IPS DF 6.9 (cell line): Measurements from ENCODE around the gene TRIL.

ENCODE experiments used
- DNase-seq: peaks from one replicate; pipeline ENCODE4 v3.0.0-alpha.2; 2013; ENCODE audit warnings: low read depth, low spot score
- H3K27ac ChIP-seq: one replicate; pipeline ENCODE4 v1.5.1; 2013; ENCODE audit warnings: low read length, control low read depth
- H3K27me3 ChIP-seq: 2 replicates; pipeline ENCODE4 v1.6.1; 2013; ENCODE audit warnings: mild to moderate bottlenecking, low read length; ENCODE audit not compliant: control insufficient read depth, insufficient read depth
- H3K36me3 ChIP-seq: 2 replicates; pipeline ENCODE4 v1.6.1; 2013; ENCODE audit warnings: low read length; ENCODE audit not compliant: control insufficient read depth, insufficient read depth
- H3K4me1 ChIP-seq: 2 replicates; pipeline ENCODE4 v1.6.1; 2013; ENCODE audit warnings: low read length; ENCODE audit not compliant: control insufficient read depth, insufficient read depth
- H3K4me3 ChIP-seq: 2 replicates; pipeline ENCODE4 v1.5.1; 2013; ENCODE audit warnings: mild to moderate bottlenecking, low read length
- H3K9me3 ChIP-seq: 2 replicates; pipeline ENCODE4 v1.6.1; 2013; ENCODE audit warnings: low read length, inconsistent platforms; ENCODE audit not compliant: control insufficient read depth, insufficient read depth
- WGBS: extraction: QIAGEN DNeasy Blood & Tissue Kit; methylation state at CpG from one replicate; pipeline ENCODE4 v1.1.7; 2013; ENCODE audit warnings: mixed read lengths, missing lambda C conversion rate; ENCODE audit not compliant: insufficient read length, insufficient coverage; 5-methylcytosine and 5-hydroxymethylcytosine counted together

Gene TRIL

GRCh38 chr7:28996836-28997235 is 38.7 kb upstream of the TRIL start:
- no CpG with 5 or more reads among the region's 6 CpGs for WGBS
- no peaks in the 10 kb centered on the region for H3K27me3 ChIP-seq
- DNase-seq, result no peak
- H3K27ac ChIP-seq, result no peak overlapping the region
- no peak overlapping the region for H3K4me3 ChIP-seq
- H3K36me3 ChIP-seq, result no peaks in the 10 kb centered on the region
- no peaks in the 10 kb centered on the region for H3K9me3 ChIP-seq
- peaks cover 1% of the 10 kb centered on the region; the same call in 1 of the 2 replicates for H3K4me1 ChIP-seq

- no CpG with 5 or more reads among the region's 4 CpGs for WGBS
- no peak for DNase-seq
- no peaks in the 10 kb centered on the region for H3K36me3 ChIP-seq
- peaks cover 1% of the 10 kb centered on the region; the same call in 1 of the 2 replicates for H3K4me1 ChIP-seq
- no peaks in the 10 kb centered on the region for H3K9me3 ChIP-seq
- no peak overlapping the region for H3K27ac ChIP-seq
- H3K4me3 ChIP-seq, result no peak overlapping the region
- H3K27me3 ChIP-seq, result no peaks in the 10 kb centered on the region
These were observed 35.2 kb upstream of the TRIL start for GRCh38 chr7:28993371-28993770.

GRCh38 chr7:28992798-28993197 is 34.7 kb upstream of the TRIL start:
- Histone ChIP-seq H3K9me3 (no peaks in the 10 kb centered on the region), H3K27me3 (no peaks in the 10 kb centered on the region), H3K27ac (no peak overlapping the region), H3K4me3 (no peak overlapping the region), H3K36me3 (no peaks in the 10 kb centered on the region), H3K4me1 (0 out of 2 replicates have a peak, but pooled peaks cover 1% of the 10 kb centered on the region)
- no CpG with 5 or more reads among the region's 1 CpG for WGBS
- no peak for DNase-seq

GRCh38 chr7:28990200-28990960 is 32.2 kb upstream of the TRIL start:
- DNase-seq, result no peak
- Histone ChIP-seq H3K27ac (no peak overlapping the region), H3K36me3 (no peaks in the 10 kb centered on the region), H3K27me3 (no peaks in the 10 kb centered on the region), H3K4me1 (no peaks in the 10 kb centered on the region), H3K9me3 (no peaks in the 10 kb centered on the region), H3K4me3 (no peak overlapping the region)
- WGBS, result no CpG with 5 or more reads among the region's 11 CpGs

- no peaks in the 10 kb centered on the region for H3K36me3 ChIP-seq
- no CpG with 5 or more reads among the region's 6 CpGs for WGBS
- H3K9me3 ChIP-seq, result no peaks in the 10 kb centered on the region
- no peak overlapping the region for H3K27ac ChIP-seq
- no peak for DNase-seq
- H3K4me1 ChIP-seq, result peaks cover 3% of the 10 kb centered on the region; the same call in 1 of the 2 replicates
- H3K4me3 ChIP-seq, result no peak overlapping the region
- no peaks in the 10 kb centered on the region for H3K27me3 ChIP-seq
These were observed 31.3 kb upstream of the TRIL start for GRCh38 chr7:28989211-28989980.

- Histone ChIP-seq H3K9me3 (no peaks in the 10 kb centered on the region), H3K27me3 (no peaks in the 10 kb centered on the region), H3K36me3 (no peaks in the 10 kb centered on the region), H3K27ac (no peak overlapping the region), H3K4me3 (no peak overlapping the region), H3K4me1 (peaks cover 4% of the 10 kb centered on the region; the same call in 1 of the 2 replicates)
- no CpG with 5 or more reads among the region's 4 CpGs for WGBS
- no peak for DNase-seq
These were observed 30.7 kb upstream of the TRIL start for GRCh38 chr7:28988810-28989209.

- Histone ChIP-seq H3K4me1 (peaks cover 5% of the 10 kb centered on the region; the same call in 1 of the 2 replicates), H3K36me3 (no peaks in the 10 kb centered on the region), H3K27ac (no peak overlapping the region), H3K27me3 (no peaks in the 10 kb centered on the region), H3K4me3 (no peak overlapping the region), H3K9me3 (no peaks in the 10 kb centered on the region)
- no peak for DNase-seq
- WGBS, result no CpG with 5 or more reads among the region's 5 CpGs
These were observed 30.0 kb upstream of the TRIL start for GRCh38 chr7:28988091-28988490.

GRCh38 chr7:28986765-28987110 is 28.6 kb upstream of the TRIL start:
- Histone ChIP-seq H3K9me3 (no peaks in the 10 kb centered on the region), H3K4me3 (no peak overlapping the region), H3K27ac (no peak overlapping the region), H3K4me1 (peaks cover 5% of the 10 kb centered on the region; the same call in 1 of the 2 replicates), H3K27me3 (no peaks in the 10 kb centered on the region), H3K36me3 (no peaks in the 10 kb centered on the region)
- WGBS, result no CpG with 5 or more reads among the region's 2 CpGs
- DNase-seq, result no peak

- WGBS, result no CpG with 5 or more reads among the region's 11 CpGs
- no peaks in the 10 kb centered on the region for H3K27me3 ChIP-seq
- no peak overlapping the region for H3K27ac ChIP-seq
- H3K4me1 ChIP-seq, result peaks cover 5% of the 10 kb centered on the region; the same call in 1 of the 2 replicates
- DNase-seq, result no peak
- no peak overlapping the region for H3K4me3 ChIP-seq
- H3K9me3 ChIP-seq, result no peaks in the 10 kb centered on the region
- H3K36me3 ChIP-seq, result no peaks in the 10 kb centered on the region
These were observed 28.1 kb upstream of the TRIL start for GRCh38 chr7:28986028-28986764.

GRCh38 chr7:28984631-28985030 is 26.5 kb upstream of the TRIL start:
- H3K9me3 ChIP-seq, result no peaks in the 10 kb centered on the region
- DNase-seq, result no peak
- peaks cover 5% of the 10 kb centered on the region; the same call in 1 of the 2 replicates for H3K4me1 ChIP-seq
- H3K36me3 ChIP-seq, result no peaks in the 10 kb centered on the region
- H3K27me3 ChIP-seq, result no peaks in the 10 kb centered on the region
- no CpG with 5 or more reads among the region's 4 CpGs for WGBS
- H3K4me3 ChIP-seq, result no peak overlapping the region
- no peak overlapping the region for H3K27ac ChIP-seq
